ENCODE data around the gene FAM153A.
"Not testable (repeated sequence)": the region's sequence is repeated elsewhere in the genome, so short reads cannot be mapped to it uniquely, and the experiment has no call there.

FAM153A gene

DNA sequence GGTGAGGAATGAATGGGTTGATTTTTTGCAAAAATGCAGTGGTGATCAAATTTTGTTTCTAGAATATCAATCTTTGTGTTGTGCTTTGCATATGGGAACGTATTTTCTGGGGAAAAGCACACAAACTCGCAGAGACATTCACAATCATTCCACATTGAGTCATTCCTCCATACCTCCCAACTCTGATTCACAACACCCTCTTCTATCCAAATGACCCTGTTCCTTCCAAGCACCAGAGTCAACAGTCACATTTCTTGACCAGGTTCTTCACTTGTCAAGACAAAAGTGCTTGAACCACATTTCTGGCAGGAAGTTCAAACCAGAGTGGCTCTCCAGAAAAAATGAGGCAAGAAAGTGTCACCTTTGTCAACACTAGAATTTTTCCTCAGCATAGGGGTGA is 35.3 kb downstream of the FAM153A start:
- in situ Hi-C loops (cut with MboI; ENCODE audit: low sequenced_read_pairs), result not testable (repeated sequence)

DNA sequence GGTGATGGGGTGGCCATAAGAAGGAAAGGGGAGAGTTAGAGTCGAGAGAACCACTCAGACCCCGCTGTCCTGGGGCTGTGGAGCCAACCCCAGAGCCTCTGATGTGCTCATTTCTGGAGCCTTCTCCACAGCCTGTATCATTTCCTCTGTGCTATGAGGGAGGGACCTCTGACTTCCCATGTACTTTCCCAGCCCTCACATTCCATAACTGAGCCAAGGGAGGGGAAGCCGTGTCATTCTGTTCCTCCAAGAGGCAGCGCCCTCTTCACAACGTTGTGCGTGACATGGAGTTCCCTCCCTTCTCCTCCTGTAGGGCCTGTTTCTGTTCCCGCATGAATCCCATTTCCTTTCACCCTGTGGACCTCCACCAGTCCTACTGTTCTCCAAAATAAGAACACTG is 57.8 kb downstream of the FAM153A start:
- in situ Hi-C loops (cut with MboI; ENCODE audit: low sequenced_read_pairs), result not testable (repeated sequence)

DNA sequence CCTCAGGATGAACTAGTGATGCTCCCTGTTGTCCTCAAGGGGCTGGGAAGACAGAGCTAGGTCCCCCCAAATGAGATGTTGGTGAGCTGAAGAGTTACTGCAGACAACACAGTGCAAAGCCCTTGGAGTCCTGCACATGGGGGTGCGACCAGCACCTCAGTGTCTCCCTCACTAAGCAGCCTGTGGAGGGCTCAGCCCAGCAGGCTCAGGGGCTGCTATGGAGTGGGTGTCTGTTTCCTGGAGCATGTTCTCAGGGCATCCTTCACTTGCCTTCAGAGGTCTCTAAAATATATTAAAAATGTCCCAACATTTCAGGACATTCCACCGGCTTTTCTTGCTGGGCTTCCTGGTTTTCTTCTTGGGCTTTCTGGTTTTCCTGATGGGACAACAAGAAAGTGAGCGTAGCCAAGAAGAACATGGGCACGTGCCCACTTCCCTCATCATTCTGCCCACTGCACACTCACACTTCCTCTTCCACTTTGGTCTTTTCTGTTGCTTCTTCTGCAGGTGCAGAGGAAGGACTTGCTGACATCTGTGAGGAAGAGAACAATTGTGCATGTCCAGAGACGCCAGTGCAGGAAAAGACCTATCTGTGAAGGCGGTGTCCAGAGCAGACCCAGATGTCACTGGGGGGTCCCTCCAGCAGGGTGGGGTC is 58.7 kb downstream of the FAM153A start:
- in situ Hi-C loops (cut with MboI; ENCODE audit: low sequenced_read_pairs), result not testable (repeated sequence)

DNA sequence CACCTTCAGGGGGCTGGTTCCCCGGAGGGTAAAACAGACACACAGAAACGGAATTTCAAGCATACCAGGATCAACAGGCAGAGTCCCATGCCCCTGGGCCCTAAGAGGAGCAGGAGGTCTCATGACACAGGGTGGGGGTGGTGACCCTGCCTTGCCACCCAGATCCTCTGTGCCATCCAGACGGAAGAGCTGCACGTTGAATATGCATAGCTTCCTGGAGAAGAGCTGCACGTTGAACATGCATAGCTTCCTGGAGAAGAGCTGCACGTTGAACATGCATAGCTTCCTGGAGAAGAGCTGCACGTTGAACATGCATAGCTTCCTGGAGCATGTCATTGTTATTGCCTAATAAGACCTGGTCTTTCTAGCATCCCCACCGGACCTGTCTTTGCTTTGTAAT is 59.9 kb downstream of the FAM153A start:
- in situ Hi-C loops (cut with MboI; ENCODE audit: low sequenced_read_pairs), result not testable (repeated sequence)

DNA sequence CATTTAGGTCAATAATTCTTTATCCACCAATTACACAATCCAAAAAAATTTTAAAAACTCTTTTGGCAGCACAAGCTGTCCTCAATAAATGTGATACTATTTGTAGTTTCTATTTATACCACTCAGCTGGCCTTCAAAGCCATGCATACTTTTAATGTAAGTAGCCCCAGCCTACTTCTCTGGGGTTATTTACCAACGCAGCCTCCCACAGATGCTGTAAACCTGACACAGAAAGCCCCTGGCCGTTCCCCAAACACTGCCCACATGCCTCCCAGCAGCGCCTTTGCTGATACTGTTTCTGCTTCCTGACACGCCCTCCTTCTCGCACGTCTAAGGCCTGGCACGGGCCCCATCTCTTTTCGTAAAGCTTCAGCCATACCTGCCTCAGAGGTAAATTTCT is 62.7 kb downstream of the FAM153A start:
- in situ Hi-C loops (cut with MboI; ENCODE audit: low sequenced_read_pairs), result not testable (repeated sequence)

DNA sequence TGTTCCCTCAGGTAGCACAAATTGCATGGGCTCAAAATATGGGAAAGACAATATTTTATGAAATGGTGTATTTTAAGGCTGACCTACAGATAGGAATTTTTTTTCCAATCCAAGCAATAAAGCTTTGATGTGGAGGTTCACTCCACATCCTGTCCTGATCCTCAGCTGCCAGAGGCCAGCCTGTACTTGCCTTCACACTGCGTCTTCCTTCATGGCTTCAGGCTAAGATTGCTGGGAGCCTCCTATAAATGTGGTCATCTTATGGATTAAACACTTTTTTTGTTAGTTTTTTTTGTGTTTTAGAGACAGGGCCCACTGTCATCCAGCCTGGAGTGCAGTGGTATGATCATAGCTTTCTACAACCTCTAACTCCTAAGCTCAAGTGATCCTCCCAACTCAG is 67.3 kb downstream of the FAM153A start:
- in situ Hi-C loops (cut with MboI; ENCODE audit: low sequenced_read_pairs), result not testable (repeated sequence)

DNA sequence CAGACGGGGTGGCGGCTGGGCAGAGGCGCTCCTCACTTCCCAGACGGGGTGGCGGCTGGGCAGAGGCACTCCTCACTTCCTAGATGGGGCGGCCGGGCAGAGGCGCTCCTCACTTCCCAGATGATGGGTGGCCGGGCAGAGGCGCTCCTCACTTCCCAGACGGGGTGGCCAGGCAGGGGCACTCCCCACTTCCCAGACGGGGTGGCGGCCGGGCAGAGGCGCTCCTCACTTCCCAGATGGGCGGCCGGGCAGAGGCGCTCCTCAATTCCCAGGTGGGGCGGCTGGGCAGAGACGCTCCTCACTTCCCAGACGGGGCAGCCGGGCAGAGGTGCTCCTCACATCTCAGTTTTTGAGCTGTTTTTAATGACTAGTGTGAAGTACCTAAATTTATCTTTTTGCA is 86.6 kb downstream of the FAM153A start:
- in situ Hi-C loops (cut with MboI; ENCODE audit: low sequenced_read_pairs), result not testable (repeated sequence)

DNA sequence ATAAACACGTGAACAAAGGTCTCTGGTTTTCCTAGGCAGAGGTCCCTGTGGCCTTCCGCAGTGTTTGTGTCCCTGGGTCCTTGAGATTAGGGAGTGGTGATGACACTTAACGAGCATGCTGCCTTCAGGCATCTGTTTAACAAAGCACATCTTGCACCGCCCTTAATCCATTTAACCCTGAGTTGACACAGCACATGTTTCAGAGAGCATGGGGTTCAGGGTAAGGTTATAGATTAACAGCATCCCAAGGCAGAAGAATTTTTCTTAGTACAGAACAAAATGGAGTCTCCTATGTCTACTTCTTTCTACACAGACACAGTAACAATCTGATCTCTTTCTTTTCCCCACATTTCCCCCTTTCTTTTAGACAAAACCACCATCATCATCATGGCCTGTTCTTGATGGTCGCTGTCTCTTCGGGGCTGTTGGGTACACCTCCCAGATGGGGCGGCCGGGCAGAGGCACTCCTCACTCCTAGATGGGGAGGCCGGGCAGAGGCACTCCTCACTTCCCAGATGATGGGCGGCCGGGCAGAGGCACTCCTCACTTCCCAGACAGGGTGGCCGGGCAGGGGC is 87.3 kb downstream of the FAM153A start:
- in situ Hi-C loops (cut with MboI; ENCODE audit: low sequenced_read_pairs), result not testable (repeated sequence)

DNA sequence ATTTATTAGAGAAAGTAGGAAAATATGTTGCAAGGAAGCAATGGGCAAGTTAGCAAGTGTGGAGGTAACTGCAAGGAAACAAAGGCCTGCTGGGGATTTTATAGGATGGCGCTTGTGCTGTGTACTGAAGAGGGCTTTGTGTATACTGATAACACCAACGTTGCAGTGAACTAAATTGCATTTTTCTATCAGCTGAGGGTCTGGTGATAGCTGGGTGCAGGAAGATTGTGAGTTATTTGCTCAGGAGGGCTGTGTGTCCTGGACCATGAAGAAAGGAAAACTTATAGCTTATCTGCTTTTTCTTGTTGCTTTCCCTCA is 88.2 kb downstream of the FAM153A start:
- in situ Hi-C loops (cut with MboI; ENCODE audit: low sequenced_read_pairs), result not testable (repeated sequence)

DNA sequence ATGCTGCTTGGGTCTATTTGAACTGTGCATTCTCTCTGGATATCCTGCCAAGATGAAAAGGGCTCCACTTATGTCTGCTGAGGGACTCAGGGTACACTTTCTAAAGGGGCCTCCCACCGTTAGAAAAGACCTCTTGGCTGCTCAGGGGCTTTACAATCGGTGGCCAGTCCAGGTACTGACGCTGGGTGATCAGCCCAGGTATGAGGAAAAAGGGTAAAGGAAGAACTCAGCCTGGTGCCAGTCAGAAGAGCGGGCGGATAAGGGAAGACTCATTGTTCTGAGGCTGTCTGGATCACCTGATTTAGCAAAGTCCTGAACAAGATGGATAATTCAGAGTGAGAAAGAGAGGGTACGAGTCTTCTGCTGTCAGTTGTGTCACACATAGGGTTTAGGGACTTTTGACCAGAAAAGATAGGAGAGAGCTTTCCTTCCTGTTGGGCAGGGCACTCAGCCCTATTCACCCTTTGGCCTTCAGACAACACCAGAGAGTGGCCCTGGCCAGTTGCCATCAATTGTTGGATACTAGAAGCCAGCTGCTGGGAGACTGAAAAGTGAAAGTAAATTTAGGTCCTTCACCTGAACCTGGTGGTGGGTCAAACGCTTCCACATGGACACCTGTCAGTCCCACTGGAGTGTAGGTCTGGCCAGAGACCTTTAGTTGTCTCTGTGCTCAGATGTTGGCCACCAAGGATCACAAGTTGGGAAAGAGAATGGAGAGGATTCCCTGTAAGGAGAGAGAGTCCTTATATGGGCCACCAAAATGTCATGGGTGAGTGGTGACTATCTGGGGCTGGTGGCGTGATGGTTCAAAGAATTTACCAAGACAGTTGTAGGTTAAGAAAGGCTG is 88.8 kb downstream of the FAM153A start:
- in situ Hi-C loops (cut with MboI; ENCODE audit: low sequenced_read_pairs), result not testable (repeated sequence)

DNA sequence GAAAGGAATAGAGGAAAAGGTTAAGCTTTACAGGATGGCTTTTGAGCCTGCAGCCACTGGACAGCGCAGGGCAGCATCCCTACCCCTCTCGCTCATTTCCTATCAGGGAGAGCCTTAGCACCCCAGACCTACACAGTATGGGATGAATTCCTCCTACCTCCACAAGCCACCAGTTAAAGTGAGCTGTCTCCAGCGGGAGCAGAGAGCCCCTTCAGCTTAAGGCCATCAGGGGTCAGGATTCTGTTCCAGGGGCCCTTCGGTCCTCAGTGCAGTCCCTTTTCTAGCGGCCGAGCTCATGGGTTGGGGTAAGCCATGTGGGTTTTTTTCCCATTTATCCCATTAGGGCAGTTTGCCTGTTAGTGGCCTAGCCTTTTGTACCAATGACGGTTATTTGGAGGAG is 89.7 kb downstream of the FAM153A start:
- in situ Hi-C loops (cut with MboI; ENCODE audit: low sequenced_read_pairs), result not testable (repeated sequence)

DNA sequence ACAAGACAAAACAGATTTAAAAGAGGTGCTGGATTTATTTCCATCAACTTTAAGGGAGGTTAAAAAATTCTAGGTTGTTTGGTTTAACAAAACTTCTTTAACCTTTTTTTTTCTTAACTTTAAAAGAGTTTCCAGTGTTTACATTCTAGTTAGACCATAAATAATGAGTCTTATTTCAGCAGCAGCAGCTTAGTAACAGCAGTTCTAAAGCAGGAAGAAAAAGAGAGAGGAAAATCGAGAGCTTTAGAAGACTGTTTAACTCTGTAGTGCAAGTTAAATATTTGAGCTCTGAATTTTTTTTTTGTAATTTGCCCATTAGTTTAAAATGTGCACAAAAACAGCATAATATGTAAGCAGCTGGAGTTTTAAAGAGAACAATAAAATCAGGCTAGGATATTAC is 90.2 kb downstream of the FAM153A start:
- in situ Hi-C loops (cut with MboI; ENCODE audit: low sequenced_read_pairs), result not testable (repeated sequence)

DNA sequence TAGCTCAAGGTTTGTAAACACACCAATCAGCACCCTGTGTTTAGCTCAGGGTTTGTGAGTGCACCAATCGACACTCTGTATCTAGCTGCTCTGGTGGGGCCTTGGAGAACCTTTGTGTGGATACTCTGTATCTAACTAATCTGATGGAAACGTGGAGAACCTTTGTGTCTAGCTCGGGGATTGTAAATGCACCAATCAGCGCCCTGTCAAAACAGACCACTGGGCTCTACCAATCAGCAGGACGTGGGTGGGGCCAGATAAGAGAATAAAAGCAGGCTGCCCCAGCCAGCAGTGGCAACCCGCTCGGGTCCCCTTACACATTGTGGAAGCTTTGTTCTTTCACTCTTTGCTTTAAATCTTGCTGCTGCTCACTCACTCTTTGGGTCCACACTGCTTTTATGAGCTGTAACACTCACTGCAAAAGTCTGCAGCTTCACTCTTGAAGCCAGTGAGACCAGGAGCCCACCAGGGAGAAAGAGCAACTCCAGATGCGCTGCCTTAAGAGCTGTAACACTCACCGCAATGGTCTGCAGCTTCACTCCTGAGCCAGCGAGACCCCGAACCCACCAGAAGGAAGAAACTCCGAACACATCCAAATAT is 93.6 kb downstream of the FAM153A start:
- in situ Hi-C loops (cut with MboI; ENCODE audit: low sequenced_read_pairs), result not testable (repeated sequence)

DNA sequence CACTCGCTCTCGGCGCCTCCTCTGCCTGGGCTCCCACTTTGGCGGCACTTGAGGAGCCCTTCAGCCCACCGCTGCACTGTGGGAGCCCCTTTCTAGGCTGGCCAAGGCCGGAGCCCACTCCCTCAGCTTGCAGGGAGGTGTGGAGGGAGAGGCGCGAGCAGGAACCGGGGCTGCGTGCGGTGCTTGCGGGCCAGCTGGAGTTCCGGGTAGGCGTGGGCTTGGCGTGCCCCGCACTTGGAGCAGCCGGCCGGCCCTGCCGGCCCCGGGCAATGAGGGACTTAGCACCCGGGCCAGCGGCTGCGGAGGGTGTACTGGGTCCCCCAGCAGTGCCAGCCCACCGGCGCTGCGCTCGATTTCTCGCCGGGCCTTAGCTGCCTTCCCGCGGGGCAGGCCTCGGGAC is 94.6 kb downstream of the FAM153A start:
- in situ Hi-C loops (cut with MboI; ENCODE audit: low sequenced_read_pairs), result not testable (repeated sequence)

DNA sequence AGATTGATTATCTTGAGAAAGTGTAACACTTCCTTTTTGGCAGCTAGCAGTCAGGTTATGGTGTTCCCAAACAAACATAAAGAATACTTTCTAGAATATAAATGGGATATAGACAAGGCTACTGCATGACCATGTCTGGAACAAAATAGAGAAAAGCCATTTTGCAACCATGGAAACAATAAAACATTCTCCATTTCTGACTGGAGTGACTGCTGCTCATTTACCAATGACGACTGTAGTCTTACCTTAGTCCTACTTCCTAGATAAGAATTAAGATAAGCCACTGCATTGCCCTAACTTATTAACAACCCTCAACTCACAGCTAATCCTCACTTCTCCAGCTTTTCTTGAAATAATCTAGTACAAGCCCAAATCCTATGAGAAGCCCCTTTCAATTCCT is 100.8 kb downstream of the FAM153A start:
- in situ Hi-C loops (cut with MboI; ENCODE audit: low sequenced_read_pairs), result not testable (repeated sequence)

Measured in HL-60/S4 treated with retinoic acid at 250 ng/mL for 4 days and 3 days (cell line).